ENCODE results near the gene LACC1. TPM values are rescaled to one million over a fixed set of nuclear protein-coding genes. Genes with fewer than 3 reads are reported as not detected.

Gene LACC1
- total RNA-seq, 1 experiment from 2014 or later = 7.2 TPM

- H3K9me3 Mint-ChIP-seq (ENCODE audit: unreplicated experiment) = no peaks in the 10 kb centered on the region
- H3K36me3 Mint-ChIP-seq (ENCODE audit: insufficient read depth, unreplicated experiment) = peaks cover 9% of the 10 kb centered on the region
- intact Hi-C loops (cut with micrococcal nuclease; ENCODE audit: unreplicated experiment) = no loop called here
- ChIA-PET POLR2A (interaction anchor here (0.6 to 1.4 kb wide), 5 partner anchors 10 to 1166 kb away, joined by 3 to 7 read pairs (median 6); no protein-coding TSS in a partner anchor), CTCF (interaction anchor here (2.7 kb wide), 1 partner anchor 14 kb away, joined by 6 read pairs; no protein-coding TSS in a partner anchor)
- peak overlapping the region; percentile 92 for H3K27ac Mint-ChIP-seq (ENCODE audit: unreplicated experiment)
- Histone ChIP-seq H3K4me1 (0 out of 2 replicates have a peak, but pooled peaks cover 5% of the 10 kb centered on the region), H3K27me3 (replicated peaks; ENCODE audit: control insufficient read depth, insufficient read depth, low read length) (no peaks in the 10 kb centered on the region), H3K4me3 (ENCODE audit: low read depth, low read length) (peak overlapping the region; percentile 88), H3K36me3 (ENCODE audit: control insufficient read depth, insufficient read depth, low read length) (no peaks in the 10 kb centered on the region; the same call in 1 of the 2 replicates), H3K9me3 (no peaks in the 10 kb centered on the region)
- no peak for TF ChIP-seq CTCF (IDR thresholded peaks at IDR 0.05; ENCODE audit: insufficient read depth in 1 of 2, low read depth in 1 of 2, low read length in 1 of 2, severe bottlenecking in 1 of 2, unreplicated experiment in 1 of 2)
- no peaks in the 10 kb centered on the region for H3K27me3 Mint-ChIP-seq (ENCODE audit: insufficient read depth, unreplicated experiment)
- no peak for DNase-seq
- TSS peak; percentile 35 for BruUV-seq (replicated peaks)
- H3K4me3 Mint-ChIP-seq (ENCODE audit: unreplicated experiment) = peak overlapping the region; percentile 96
- peaks cover 13% of the 10 kb centered on the region for H3K4me1 Mint-ChIP-seq (ENCODE audit: low read depth, unreplicated experiment)
Observed at GRCh38 chr13:43880214-43880855, 631 bp downstream of the LACC1 start.

GRCh38 chr13:43880926-43881325 is 1.2 kb downstream of the LACC1 start:
- POLR2A ChIA-PET = no interaction called here
- Mint-ChIP-seq H3K4me1 (ENCODE audit: low read depth, unreplicated experiment) (peaks cover 13% of the 10 kb centered on the region), H3K36me3 (ENCODE audit: insufficient read depth, unreplicated experiment) (peaks cover 9% of the 10 kb centered on the region), H3K9me3 (ENCODE audit: unreplicated experiment) (no peaks in the 10 kb centered on the region), H3K27ac (ENCODE audit: unreplicated experiment) (no peak overlapping the region), H3K4me3 (ENCODE audit: unreplicated experiment) (peak overlapping the region; percentile 96), H3K27me3 (ENCODE audit: insufficient read depth, unreplicated experiment) (no peaks in the 10 kb centered on the region)
- DNase-seq = no peak
- no peaks in the 10 kb centered on the region; the same call in 1 of the 2 replicates for H3K36me3 ChIP-seq (ENCODE audit: control insufficient read depth, insufficient read depth, low read length)
- 0 out of 2 replicates have a peak, but pooled peaks cover 5% of the 10 kb centered on the region for H3K4me1 ChIP-seq
- TF ChIP-seq CTCF (IDR thresholded peaks at IDR 0.05; ENCODE audit: insufficient read depth in 1 of 2, low read depth in 1 of 2, low read length in 1 of 2, severe bottlenecking in 1 of 2, unreplicated experiment in 1 of 2) = no peak
- H3K4me3 ChIP-seq (ENCODE audit: low read depth, low read length) = no peak overlapping the region
- H3K27me3 ChIP-seq (replicated peaks; ENCODE audit: control insufficient read depth, insufficient read depth, low read length) = no peaks in the 10 kb centered on the region
- BruUV-seq (replicated peaks) = no TSS peak
- H3K9me3 ChIP-seq = no peaks in the 10 kb centered on the region
- intact Hi-C loops (cut with micrococcal nuclease; ENCODE audit: unreplicated experiment) = no loop called here
- CTCF ChIA-PET = interaction anchor here (2.7 kb wide), 1 partner anchor 14 kb away, joined by 6 read pairs; no protein-coding TSS in a partner anchor

- Histone ChIP-seq H3K27me3 (replicated peaks; ENCODE audit: control insufficient read depth, insufficient read depth, low read length) (no peaks in the 10 kb centered on the region), H3K9me3 (no peaks in the 10 kb centered on the region), H3K4me1 (0 out of 2 replicates have a peak, but pooled peaks cover 5% of the 10 kb centered on the region), H3K4me3 (ENCODE audit: low read depth, low read length) (no peak overlapping the region), H3K36me3 (ENCODE audit: control insufficient read depth, insufficient read depth, low read length) (no peaks in the 10 kb centered on the region; the same call in 1 of the 2 replicates)
- Mint-ChIP-seq H3K4me3 (ENCODE audit: unreplicated experiment) (peak overlapping the region; percentile 96), H3K4me1 (ENCODE audit: low read depth, unreplicated experiment) (peaks cover 13% of the 10 kb centered on the region), H3K27ac (ENCODE audit: unreplicated experiment) (no peak overlapping the region), H3K36me3 (ENCODE audit: insufficient read depth, unreplicated experiment) (peaks cover 9% of the 10 kb centered on the region), H3K9me3 (ENCODE audit: unreplicated experiment) (no peaks in the 10 kb centered on the region), H3K27me3 (ENCODE audit: insufficient read depth, unreplicated experiment) (no peaks in the 10 kb centered on the region)
- no peak for TF ChIP-seq CTCF (IDR thresholded peaks at IDR 0.05; ENCODE audit: insufficient read depth in 1 of 2, low read depth in 1 of 2, low read length in 1 of 2, severe bottlenecking in 1 of 2, unreplicated experiment in 1 of 2)
- POLR2A ChIA-PET = no interaction called here
- DNase-seq = no peak
- no TSS peak for BruUV-seq (replicated peaks)
- intact Hi-C loops (cut with micrococcal nuclease; ENCODE audit: unreplicated experiment) = no loop called here
- CTCF ChIA-PET = no interaction called here
Observed at GRCh38 chr13:43881580-43881979, 1.9 kb downstream of the LACC1 start.
